Tibial nerve (tissue), 4 donors: ENCODE data around the gene HTT. TPM values are rescaled to one million over a fixed set of nuclear protein-coding genes. Genes with fewer than 3 reads are reported as not detected.

Source experiments
- DNase-seq, 2 donors: peaks; one replicate each; pipeline ENCODE4 v3.0.0-alpha.2; 2019; ENCODE audit warnings: low spot score in 2 of 2
- H3K27ac ChIP-seq, 4 donors: fragments of 200-600 bp; sonication (generic) in 3 of 4; one replicate each; pipeline ENCODE4 v1.5.1; 2017 to 2019; ENCODE audit warnings: mild to moderate bottlenecking in 1 of 4
- H3K27me3 ChIP-seq, 2 donors: fragments of 200-600 bp; sonication (generic) in 1 of 2; one replicate each; pipeline versions ENCODE4 v1.5.1 to v1.6.0; 2017 to 2019
- H3K36me3 ChIP-seq, 3 donors: fragments of 200-600 bp; sonication (generic); one replicate each; pipeline ENCODE4 v1.5.1; 2018 to 2019
- H3K4me1 ChIP-seq, 4 donors: fragments of 200-600 bp; sonication (generic) in 3 of 4; one replicate each; pipeline ENCODE4 v1.5.1; 2017 to 2019
- H3K4me3 ChIP-seq, 4 donors: fragments of 200-600 bp; sonication (generic) in 3 of 4; one replicate each; pipeline ENCODE4 v1.5.1; 2017 to 2019; ENCODE audit warnings: mild to moderate bottlenecking in 1 of 4, moderate library complexity in 1 of 4
- H3K9me3 ChIP-seq, 4 donors: fragments of 200-600 bp; sonication (generic) in 3 of 4; one replicate each; pipeline ENCODE4 v1.5.1; 2017 to 2019
- EP300 ChIP-seq, 2 donors: sonication (generic); formaldehyde crosslinking; IDR thresholded peaks; one replicate each; pipeline ENCODE4 v1.6.1; 2017; ENCODE audit warnings: antibody characterized with exemption in 2 of 2, mild to moderate bottlenecking in 1 of 2
- POLR2A ChIP-seq, 2 donors: fragments of 450-650 bp; IDR thresholded peaks; one replicate each; pipeline ENCODE4 v1.6.1; 2017; ENCODE audit warnings: antibody characterized with exemption in 2 of 2, mild to moderate bottlenecking in 2 of 2, moderate library complexity in 2 of 2
- WGBS, 2 donors: methylation state at CpG; one replicate each; pipeline ENCODE4 v1.1.5; 2018; 5-methylcytosine and 5-hydroxymethylcytosine counted together
- total RNA-seq, 4 donors: library from RNA; depleted of rRNA; stranded (reverse); fragments of >200 nt; gene quantifications; one replicate each; pipeline ENCODE4 v1.1.0, GENCODE V29; 2016
- TF ChIP-seq, protein P1 (sequence below), 5 experiments: fragments of 200-600 bp in 3 of 5; fragments of 450-650 bp in 2 of 5; sonication (generic) in 3 of 5; IDR thresholded peaks; one replicate each; pipeline ENCODE4 v1.5.1; 2016 to 2019; ENCODE audit warnings: antibody characterized with exemption in 5 of 5, mild to moderate bottlenecking in 3 of 5, moderate library complexity in 2 of 5

HTT gene
- total RNA-seq, 4 donors from 2014 or later, result 62.2 to 93.6 (median 81.2) TPM

DNA sequence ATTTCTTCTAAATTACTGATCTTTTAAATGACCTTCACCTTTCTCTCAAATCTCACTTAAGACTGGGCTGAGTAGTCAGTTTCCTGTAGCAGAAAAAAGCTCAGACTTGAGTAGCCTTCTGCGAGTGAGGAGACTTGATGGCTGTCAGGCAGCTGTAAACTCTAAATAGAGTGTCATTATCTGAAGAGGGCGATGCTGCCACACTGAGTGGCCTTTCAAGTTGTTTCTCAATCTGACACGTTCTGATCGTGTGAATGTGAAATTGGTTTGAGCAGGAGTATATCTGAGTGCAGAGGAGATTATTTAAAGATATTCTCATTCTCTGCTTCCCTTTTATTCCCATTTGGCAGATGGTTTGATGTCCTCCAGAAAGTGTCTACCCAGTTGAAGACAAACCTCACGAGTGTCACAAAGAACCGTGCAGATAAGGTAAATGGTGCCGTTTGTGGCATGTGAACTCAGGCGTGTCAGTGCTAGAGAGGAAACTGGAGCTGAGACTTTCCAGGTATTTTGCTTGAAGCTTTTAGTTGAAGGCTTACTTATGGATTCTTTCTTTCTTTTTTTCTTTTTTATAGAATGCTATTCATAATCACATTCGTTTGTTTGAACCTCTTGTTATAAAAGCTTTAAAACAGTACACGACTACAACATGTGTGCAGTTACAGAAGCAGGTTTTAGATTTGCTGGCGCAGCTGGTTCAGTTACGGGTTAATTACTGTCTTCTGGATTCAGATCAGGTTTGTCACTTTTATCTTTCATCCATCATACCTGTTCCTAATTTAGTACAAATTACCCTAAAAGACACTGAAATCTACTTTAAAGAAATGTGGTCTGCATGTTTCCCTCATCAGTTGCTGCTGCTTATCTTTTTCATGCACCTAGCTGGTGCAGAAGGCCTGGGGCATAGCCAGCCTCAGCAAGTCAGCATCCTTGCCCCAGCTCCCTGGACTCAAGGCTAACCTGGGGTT lies 100.2 kb downstream of the HTT start:
- Histone ChIP-seq H3K27ac (no peak overlapping the region), H3K4me1 (no peaks in the 10 kb centered on the region), H3K4me3 (no peak overlapping the region), H3K9me3 (no peaks in the 10 kb centered on the region), H3K27me3 (no peaks in the 10 kb centered on the region), H3K36me3 (peaks cover 0 to 94% (median 17%) of the 10 kb centered on the region in 3 donors)
- no peak for TF ChIP-seq EP300 (IDR thresholded peaks at IDR 0.05)
- TF ChIP-seq, protein P1, sequence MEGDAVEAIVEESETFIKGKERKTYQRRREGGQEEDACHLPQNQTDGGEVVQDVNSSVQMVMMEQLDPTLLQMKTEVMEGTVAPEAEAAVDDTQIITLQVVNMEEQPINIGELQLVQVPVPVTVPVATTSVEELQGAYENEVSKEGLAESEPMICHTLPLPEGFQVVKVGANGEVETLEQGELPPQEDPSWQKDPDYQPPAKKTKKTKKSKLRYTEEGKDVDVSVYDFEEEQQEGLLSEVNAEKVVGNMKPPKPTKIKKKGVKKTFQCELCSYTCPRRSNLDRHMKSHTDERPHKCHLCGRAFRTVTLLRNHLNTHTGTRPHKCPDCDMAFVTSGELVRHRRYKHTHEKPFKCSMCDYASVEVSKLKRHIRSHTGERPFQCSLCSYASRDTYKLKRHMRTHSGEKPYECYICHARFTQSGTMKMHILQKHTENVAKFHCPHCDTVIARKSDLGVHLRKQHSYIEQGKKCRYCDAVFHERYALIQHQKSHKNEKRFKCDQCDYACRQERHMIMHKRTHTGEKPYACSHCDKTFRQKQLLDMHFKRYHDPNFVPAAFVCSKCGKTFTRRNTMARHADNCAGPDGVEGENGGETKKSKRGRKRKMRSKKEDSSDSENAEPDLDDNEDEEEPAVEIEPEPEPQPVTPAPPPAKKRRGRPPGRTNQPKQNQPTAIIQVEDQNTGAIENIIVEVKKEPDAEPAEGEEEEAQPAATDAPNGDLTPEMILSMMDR (IDR thresholded peaks at IDR 0.05), result no peak
- no peak for TF ChIP-seq POLR2A (IDR thresholded peaks at IDR 0.05)
- DNase-seq, result no peak
- WGBS, 2 donors, result 77 to 82% methylated on average over 12 of the region's 12 CpGs

DNA sequence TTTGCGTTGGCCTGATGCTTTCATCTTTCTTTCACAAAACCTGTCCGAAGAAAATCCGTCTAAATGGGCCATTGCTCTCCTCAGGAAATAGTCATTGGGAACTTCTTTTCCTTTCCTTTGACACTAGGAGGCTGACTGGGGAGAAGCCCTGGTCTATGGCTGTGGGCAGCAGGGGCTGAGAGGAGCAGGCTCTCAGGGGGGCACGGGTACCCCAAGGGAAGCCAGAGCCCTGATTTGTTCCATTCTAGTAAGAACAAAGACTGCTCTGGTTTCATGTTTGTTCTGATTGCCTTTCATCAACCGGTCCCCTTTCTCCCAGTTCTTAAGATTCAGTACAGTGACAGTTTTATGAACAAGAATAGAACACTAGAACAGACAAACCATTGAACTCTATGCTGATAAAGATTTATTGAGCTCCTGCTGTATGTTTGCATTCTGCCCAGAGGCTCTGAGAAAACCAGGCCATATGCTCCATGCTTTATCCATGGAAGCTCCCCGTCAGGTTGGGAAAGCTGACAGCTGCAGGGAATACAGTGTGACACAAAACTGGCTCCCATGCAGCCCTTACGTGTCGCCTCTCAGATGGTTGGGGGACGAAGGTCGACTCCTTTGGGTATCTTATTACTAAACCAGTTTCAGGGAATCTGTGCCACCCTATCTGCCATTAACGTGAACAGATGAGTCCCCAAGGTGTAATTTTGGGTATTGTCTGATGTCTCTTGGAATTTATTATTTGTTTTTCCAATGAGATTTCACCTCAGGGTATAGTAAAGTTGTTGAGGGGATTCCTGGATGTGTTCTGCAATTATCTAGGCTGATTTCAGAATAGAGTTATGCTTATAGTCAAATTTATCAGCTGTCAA lies 102.1 kb downstream of the HTT start:
- no peaks in the 10 kb centered on the region for H3K4me1 ChIP-seq
- peaks cover 0 to 87% (median 17%) of the 10 kb centered on the region in 3 donors for H3K36me3 ChIP-seq
- H3K4me3 ChIP-seq, result no peak overlapping the region
- no peaks in the 10 kb centered on the region for H3K9me3 ChIP-seq
- 60 to 63% methylated on average over 11 of the region's 11 CpGs for whole genome bisulfite sequencing, 2 donors
- no peak for DNase-seq
- TF ChIP-seq EP300 (IDR thresholded peaks at IDR 0.05), result no peak
- TF ChIP-seq POLR2A (IDR thresholded peaks at IDR 0.05), result no peak
- TF ChIP-seq, protein P1 (IDR thresholded peaks at IDR 0.05), result no peak
- H3K27ac ChIP-seq, result no peak overlapping the region
- H3K27me3 ChIP-seq, result no peaks in the 10 kb centered on the region

DNA sequence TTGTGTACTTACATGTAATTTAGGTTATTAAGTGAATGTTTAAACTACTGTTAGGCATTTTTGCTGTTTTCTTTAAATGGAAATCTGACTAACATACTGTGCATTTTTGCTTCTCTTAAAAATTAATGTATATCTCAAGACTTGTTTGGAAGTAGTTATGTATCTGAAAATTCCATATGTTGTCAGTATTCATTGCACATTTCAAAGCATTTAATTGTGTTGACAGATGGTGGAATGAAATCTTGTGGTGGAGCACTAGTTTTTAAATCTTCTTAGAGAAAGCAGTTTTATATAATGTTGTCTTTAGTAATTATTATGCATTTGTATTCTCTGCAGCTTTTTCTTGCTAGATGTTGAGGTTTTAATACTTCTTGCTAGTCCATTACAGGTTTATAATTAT lies 102.9 kb downstream of the HTT start:
- TF ChIP-seq, protein P1 (IDR thresholded peaks at IDR 0.05), result no peak
- TF ChIP-seq POLR2A (IDR thresholded peaks at IDR 0.05) (no peak), EP300 (IDR thresholded peaks at IDR 0.05) (no peak)
- no peaks in the 10 kb centered on the region for H3K4me1 ChIP-seq
- H3K4me3 ChIP-seq, result no peak overlapping the region
- DNase-seq, result no peak
- no peaks in the 10 kb centered on the region for H3K27me3 ChIP-seq
- H3K27ac ChIP-seq, result no peak overlapping the region
- no peaks in the 10 kb centered on the region for H3K9me3 ChIP-seq
- peaks cover 0 to 89% (median 18%) of the 10 kb centered on the region in 3 donors for H3K36me3 ChIP-seq

DNA sequence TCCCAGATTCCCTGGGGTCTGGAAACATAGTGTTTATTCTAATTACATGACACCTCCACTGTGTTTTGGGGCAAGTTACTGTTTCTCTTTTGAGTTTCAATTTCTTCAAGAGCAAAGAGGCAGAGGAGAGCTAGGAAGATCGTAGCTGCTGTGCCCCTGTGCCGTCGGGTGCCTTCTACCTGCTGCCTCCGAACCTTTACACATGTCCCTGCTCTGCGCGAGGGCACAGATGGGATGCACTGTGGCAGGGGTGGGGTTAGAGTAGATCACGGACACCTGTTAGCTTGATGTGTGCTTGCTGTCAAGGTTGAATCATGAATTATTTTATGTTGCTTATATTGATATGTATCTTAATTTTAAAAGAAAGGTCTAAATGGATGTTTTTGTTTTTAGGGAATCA lies 103.4 kb downstream of the HTT start:
- no peak for DNase-seq
- Histone ChIP-seq H3K9me3 (no peaks in the 10 kb centered on the region), H3K36me3 (peaks cover 0 to 89% (median 21%) of the 10 kb centered on the region in 3 donors), H3K27me3 (no peaks in the 10 kb centered on the region), H3K27ac (no peak overlapping the region), H3K4me1 (no peaks in the 10 kb centered on the region), H3K4me3 (no peak overlapping the region)
- no peak for TF ChIP-seq EP300 (IDR thresholded peaks at IDR 0.05)
- TF ChIP-seq, protein P1 (IDR thresholded peaks at IDR 0.05), result no peak
- no peak for TF ChIP-seq POLR2A (IDR thresholded peaks at IDR 0.05)
- WGBS, 2 donors, result 92 to 96% methylated on average over 7 of the region's 7 CpGs
